T-helper 2 cell (primary cell): Measurements from ENCODE around the gene KIF7.
"Not testable (repeated sequence)": the region's sequence is repeated elsewhere in the genome, so short reads cannot be mapped to it uniquely, and the experiment has no call there.

Source experiments
- DNase-seq, 5 experiments: peaks; one replicate each; pipeline versions ENCODE4 v3.0.0 to v3.0.0-alpha.2; 2012 to 2022

Gene KIF7

DNA sequence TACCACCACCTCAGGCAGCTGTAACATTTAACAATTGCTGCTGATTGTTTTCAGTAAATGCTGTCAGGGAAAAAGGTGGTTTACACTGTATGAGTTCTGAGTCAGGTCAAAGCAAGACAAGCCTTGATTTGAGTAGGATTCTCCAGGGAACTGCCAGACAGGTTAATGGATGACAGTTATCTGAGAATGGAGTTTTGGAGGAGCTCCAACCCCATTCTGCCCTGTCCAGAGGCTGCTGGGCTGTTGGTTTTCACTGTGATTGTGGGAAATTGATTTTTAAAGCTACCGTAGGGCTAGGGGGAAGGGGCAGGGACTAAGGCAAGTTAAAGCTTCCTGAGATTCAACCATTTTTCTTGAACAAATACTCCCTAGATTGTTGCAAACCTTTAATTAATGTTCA lies 40.1 kb downstream of the KIF7 start:
- DNase-seq, result no peak

GRCh38 chr15:89614164-89614563 lies 41.1 kb downstream of the KIF7 start:
- DNase-seq, result no peak

DNA sequence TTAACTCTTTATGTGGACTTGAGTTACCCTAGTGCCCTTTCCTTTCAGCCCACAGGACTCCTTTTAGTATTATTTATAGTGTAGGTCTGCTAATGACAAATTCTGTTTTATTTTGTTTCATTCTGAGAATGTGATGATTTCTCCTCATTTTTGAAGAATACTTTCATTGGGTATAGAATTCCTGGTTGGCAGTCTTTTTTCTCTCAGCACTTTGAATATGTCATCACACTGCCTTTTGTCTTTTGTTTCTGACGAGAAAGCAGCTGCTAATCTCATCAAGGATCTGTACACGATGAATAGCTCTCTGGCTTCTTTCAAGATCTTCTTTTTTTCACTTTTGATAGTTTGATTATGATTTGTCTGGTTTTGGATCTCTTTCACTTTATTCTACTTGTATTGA lies 42.2 kb downstream of the KIF7 start:
- peak in 1 of 5 experiments; percentile 23 for DNase-seq

GRCh38 chr15:89611317-89611716 lies 44.0 kb downstream of the KIF7 start:
- DNase-seq, result no peak

DNA sequence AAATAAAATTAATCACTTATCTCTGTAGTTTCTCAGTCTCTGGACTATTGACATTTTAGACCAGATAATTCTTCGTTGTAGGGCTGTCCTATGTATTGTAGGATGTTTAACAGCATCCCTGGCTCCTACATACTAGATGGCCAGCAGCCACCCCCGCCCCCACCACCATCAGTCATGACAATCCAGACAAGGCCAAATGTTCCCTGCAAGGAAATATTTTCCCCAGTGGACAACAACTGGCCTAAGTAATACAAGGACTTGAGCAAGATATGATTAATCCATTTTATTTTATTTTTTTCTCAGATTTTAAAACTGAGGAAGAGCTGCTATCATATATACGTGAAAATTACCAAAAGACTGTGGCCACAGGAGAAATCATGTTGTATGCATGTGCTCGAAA lies 56.2 kb downstream of the KIF7 start:
- DNase-seq, result no peak

DNA sequence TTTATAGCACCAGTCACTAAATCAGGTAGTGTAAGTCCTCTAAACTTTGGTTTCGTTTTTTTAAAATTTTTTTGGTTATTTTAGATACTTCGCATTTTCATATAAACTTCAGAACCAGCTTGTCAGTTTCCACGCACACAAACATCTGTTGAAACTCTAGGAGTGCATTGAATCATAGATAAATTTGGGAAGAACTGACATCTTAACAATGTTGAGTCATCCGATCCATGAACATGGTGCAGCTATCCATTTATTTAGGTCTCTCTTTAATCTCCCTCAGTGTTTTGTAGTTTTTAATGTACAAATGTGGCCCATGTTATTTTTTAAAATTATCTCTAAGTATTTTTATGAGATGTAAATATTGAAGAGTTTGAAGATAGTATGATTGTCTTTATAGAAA lies 62.2 kb downstream of the KIF7 start:
- DNase-seq, result no peak

DNA sequence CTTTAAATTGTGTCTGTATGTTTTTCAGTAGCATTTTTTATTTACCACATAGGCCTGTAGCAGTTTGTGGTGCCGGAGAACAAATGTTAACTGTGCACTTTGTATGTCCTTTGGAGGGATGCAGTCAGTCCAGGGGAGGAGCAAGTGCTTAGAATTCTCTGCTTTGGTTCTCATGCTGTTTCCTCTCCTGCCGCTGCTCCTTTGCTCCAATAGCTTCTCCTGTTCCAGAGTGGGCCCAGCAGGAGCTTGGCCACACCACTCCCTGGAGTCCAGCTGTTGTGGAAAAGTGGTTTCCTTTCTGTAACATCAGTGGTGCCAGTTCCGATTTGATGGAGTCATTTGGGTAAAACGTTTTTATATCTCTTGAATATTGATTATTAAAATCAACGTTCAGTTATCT lies 63.4 kb downstream of the KIF7 start:
- no peak for DNase-seq

- DNase-seq, result peak in 1 of 5 experiments; percentile 24
Measured at GRCh38 chr15:89587955-89588354, 67.3 kb downstream of the KIF7 start.

DNA sequence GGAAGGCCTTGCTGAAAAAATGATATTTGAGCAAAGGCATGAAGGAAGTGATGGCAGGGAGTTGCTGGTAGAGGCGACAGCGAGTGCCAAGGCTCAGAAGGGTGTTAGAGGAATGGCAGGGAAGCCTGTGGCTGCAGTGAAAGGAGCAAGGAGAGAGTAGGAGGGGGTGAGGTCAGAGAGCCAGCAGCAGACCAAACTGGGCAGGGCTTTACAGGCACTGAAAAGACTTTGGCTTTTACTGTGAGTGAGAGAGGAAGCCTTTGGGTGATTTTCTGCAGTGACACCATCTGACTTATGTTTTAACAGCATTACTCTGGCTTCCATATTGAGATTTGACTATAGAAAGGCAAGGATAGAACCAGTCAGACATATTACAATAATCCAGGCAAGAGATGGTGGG lies 68.6 kb downstream of the KIF7 start:
- DNase-seq, result no peak

GRCh38 chr15:89580747-89581146 lies 74.5 kb downstream of the KIF7 start:
- not testable (repeated sequence) for DNase-seq

DNA sequence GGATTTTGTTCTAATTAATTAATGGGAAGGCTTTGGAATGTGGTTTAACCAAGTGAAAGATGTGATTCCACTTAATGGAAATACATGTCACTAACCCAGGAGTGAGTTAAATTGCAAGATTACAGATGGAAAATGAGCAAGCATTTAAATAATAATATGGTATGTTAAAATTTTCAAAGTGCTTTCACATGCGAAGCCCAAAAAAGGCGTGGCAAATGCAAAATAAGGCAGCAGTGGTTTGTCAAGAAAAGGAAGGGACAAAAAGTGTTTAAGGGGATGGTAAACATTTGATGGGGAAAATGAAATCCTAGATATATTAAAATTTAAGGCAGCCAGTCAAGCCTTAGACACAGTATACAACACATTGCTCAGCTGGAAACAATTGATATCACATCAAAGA lies 77.1 kb downstream of the KIF7 start:
- no peak for DNase-seq
